ENCODE results near the gene DGAT2.
"Not testable (repeated sequence)": the region's sequence is repeated elsewhere in the genome, so short reads cannot be mapped to it uniquely, and the experiment has no call there.

The DGAT2 gene, protein sequence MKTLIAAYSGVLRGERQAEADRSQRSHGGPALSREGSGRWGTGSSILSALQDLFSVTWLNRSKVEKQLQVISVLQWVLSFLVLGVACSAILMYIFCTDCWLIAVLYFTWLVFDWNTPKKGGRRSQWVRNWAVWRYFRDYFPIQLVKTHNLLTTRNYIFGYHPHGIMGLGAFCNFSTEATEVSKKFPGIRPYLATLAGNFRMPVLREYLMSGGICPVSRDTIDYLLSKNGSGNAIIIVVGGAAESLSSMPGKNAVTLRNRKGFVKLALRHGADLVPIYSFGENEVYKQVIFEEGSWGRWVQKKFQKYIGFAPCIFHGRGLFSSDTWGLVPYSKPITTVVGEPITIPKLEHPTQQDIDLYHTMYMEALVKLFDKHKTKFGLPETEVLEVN

DNA sequence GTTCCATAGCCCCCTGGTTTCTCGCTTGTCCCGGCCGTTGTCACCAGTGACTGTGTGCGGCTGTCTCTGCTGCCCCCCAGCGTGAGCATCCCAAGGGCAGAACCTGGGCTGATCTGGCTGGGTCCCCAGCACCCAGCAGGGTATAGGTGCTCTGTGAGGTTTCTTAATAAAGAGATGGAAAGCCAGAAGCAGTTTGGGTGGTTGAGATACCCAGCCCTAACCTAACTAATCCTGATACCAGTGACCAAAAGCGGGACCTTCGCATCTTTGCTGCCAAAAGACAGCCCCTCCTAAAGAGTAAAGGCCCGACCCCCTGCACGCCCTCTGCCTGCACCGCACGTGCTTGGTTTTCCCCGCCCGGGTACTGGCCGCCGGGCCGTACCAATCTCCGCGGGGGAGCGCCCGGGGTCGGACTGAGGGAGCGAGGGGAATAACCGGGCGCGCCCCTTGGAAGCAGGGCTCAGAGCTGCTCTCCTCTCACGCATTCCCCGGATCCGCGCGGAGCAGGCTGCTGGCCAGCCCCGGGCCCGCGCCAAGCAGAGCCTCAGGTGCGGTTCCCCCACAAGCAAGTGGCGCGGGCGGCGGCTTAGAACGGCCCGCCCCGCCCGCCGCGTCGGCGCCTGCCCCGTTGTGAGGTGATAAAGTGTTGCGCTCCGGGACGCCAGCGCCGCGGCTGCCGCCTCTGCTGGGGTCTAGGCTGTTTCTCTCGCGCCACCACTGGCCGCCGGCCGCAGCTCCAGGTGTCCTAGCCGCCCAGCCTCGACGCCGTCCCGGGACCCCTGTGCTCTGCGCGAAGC, at the start of gene DGAT2:
TSS of gene DGAT2 (plus strand) at position 667 of the 797 bp plus-strand sequence. CDS start 214 bp downstream, outside the sequence.
- DNase-seq = peak; percentile 33

DNA sequence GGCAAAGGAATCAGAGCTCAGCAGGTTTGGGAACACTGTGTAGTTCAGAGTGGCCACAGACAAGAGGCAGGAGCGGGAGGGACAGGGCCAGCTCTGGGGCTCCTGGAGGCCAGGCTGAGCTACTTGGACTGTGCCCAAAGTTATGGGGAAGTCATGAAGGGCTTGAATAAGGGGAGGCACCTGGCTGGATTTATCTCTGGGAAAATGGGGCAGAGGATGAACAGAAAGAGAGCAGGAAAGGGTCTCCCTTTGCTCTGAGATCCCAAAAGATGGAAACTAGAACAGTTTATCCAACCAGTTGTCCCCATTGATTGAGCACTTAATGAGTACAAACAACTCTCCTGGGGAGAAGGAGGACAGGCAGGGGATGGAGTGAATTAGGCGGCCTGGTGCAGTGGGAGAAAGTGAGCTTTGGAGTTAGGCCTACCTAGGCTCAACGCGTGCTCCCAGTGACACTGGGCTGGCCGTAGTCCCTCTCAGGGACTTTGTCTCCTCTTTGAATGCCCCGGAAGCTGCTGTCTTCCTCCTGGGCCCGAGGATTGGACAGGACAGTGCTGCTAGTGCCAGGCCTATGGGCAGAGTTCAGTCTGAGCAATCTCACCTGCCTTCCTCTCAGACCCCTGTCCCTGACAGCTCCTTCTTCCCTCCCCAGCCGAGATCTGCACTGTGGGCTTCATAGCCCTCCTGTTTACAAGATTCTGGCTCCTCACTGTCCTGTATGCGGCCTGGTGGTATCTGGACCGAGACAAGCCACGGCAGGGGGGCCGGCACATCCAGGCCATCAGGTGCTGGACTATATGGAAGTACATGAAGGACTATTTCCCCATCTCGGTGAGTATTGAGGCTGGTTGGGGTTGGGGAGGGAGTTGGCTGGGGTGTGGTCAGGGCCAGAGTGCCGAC, 49.0 kb upstream of the DGAT2 start:
- no peak for DNase-seq

DNA sequence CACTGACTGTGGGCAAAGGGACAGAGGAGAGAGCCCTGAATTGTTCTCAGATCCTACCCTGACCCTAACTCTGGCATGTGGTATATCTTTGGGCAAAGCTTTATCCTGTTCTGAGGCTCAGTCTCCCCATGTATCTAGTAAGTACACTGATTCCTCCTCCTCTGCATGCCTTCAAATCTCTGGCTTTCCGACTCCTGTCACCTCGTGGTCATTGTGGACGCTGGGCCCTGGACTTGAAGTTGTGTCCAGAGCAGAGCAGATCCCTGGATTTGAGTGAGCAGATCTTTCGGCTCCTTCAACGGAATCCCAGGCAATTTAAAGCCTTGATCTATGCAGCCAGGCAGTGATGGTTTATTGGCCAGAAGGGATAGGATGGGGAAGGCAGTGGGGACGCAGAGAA, 47.9 kb upstream of the DGAT2 start:
- no peak for DNase-seq

DNA sequence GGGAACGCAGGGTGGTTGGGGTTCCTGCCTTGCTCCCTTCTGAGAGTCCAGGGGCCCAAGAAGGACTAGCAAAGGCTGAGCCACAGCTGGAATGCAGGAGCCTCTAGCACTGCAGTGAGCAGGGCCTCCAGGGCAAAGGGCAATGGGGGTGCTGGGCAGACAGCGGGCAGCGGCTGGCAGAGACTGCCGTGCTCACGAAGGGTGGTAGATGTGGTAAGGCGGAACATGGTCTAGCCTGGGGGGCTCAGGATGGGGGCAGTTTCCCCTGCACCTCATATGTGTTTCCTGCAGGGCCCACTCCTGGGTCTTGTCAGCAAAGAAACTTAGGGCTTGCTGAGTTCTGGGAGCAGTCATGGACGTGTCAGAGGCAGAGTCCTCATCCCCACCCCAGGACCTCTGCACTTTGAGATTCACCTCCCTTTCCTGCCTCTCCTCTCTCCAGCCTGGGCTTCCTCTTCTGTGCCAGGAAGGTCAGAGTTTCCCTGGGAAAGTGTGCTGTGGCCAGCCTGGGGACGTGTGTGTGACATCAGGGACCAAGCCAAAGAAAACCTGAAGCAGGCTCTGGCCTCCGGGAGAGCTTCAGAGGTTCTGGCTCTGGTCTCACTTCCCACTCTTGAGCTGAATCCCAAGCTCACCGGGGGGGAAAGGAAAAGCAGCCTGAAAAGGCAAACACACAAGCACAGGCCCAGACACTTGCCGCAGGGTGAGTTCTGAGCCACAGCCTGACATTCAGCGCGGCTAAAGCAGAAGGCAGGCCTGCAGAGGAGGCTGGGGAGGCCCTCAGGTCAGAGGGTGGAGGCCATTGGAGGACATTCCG, 46.5 kb upstream of the DGAT2 start:
- DNase-seq = no peak

DNA sequence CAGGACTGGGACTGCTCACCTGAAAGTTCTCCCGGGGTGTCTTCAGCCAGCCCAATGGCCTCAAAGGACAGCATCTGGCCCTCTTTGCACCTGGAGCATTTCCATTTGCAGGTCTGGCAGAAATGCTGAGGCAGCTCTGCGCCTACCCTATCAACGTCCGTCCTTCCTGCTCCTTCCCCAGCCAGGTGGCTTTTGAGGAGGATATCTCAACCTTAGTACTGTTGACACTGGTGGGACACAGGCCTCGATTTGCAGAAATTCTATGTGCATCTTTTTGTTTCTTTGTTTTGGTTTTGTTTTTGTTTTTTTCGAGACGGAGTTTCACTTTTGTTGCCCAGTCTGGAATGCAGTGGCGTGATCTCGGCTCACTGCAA, 45.9 kb upstream of the DGAT2 start:
- DNase-seq = no peak

DNA sequence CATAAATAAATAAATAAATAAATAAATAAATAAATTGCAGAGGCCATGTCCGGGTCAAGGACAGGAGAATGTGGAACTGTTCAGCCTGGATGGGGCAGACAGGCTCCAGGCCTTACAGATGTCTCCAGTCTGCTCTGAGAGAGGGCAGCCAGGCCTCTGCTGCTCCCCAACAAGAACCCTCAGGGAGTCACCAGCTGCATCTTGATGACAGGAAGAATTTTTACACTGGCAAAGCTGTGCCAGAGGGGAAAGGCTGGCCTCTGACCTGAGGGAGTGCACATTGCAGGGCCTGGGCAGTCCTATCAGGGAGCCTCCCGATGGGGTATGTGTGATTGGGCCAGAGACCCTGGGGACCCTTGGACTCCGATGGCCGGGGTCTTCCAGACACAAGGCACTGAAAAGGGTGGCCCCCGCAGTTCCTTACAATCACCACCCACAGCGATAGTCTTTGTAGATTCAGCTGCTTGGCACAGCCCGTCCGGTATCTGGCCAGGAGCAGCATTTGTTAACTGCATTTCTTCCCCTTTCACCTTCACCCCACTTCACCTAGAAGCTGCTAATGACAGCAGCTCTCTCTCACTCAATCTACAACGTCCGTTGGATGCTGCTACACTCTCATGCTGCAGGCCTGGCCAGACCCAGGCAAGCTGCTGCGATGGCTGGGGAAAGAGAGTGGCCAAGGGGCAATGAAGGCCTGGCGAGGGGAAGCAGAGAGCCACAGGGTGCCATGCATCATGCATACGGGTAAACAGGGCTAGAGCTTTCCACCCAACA, 42.8 kb upstream of the DGAT2 start:
- DNase-seq = no peak

DNA sequence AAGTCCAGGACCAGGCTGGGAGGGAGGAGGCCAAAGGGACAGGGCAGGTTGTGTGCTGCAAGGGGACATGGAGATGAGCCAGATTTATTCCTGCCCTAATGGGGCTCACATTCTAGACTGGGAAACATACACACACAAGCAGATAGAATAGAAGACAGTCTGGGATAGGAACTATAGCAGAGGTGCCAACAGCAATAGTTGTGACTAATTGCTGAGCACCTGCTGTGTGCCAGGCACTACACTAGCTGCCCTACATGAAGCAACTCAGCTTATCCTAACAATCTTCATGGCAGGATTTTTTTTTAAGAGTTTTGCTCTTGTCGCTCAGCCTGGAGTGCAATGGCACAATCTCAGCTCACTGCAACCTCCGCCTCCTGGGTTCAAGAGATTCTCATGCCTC, 39.6 kb upstream of the DGAT2 start:
- DNase-seq = no peak

DNA sequence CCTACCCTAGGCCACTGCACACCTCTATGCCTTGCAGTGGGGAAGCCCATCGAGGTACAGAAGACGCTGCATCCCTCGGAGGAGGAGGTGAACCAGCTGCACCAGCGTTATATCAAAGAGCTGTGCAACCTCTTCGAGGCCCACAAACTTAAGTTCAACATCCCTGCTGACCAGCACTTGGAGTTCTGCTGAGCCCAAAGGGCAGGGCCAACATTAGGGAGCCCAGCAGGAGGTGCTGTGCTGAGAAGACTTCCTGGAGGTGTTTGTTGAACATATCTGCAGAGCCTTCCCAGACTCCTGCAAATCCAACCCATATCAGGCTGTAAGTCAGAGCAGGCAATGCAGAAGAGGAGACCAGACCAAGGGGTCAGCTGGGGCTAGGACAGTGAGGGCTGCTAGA, 37.5 kb upstream of the DGAT2 start:
- DNase-seq = no peak

DNA sequence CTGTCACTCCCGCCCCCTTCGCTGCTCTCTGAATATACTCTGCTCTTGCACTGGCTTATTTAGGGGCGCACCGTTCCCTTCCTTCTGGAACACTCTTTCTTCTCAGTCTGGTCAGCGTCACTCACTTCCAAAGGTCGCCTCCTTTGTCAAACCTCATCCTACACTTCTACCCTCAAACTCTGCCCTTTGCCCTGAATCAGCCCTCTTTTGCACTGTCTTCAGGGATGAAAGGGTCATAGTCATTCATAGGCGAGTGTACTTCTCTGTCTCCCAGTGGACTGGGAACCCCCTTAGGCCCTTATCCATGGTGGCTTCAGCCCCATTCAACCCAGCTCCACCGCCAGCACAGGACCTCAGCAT, 35.5 kb upstream of the DGAT2 start:
- DNase-seq = no peak

DNA sequence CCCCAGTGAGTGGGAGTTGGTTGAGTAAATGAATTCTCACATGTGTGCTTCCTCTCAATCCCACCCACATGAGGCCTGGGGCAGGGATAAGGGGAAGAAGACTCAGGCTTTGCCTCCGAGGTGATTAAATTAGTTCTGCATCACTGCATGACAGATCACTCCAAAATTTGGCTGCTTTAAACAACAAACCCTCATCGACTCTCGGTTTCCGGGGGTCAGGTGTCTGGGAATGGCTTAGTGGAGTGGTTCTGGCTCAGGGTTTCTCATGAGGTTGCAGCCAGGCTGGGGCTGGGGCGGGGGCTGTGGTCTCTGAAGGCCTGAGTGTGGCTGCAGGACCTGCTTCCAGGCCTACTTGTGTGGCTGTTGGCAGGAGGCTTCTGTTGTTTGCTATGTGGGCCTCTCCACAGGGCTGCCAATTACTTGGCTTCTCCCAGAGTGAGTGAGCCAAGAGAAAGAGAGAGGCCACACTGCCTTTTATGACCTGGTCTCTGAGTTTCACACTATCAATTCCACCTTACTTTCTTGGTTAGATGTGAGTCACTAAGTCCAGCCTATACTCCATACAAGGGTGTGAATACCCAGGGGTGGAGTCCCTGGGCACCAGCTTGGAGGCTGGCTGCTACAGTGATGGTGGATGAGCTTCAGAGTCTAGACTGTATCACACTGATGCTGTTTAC, 35.0 kb upstream of the DGAT2 start:
- no peak for DNase-seq

DNA sequence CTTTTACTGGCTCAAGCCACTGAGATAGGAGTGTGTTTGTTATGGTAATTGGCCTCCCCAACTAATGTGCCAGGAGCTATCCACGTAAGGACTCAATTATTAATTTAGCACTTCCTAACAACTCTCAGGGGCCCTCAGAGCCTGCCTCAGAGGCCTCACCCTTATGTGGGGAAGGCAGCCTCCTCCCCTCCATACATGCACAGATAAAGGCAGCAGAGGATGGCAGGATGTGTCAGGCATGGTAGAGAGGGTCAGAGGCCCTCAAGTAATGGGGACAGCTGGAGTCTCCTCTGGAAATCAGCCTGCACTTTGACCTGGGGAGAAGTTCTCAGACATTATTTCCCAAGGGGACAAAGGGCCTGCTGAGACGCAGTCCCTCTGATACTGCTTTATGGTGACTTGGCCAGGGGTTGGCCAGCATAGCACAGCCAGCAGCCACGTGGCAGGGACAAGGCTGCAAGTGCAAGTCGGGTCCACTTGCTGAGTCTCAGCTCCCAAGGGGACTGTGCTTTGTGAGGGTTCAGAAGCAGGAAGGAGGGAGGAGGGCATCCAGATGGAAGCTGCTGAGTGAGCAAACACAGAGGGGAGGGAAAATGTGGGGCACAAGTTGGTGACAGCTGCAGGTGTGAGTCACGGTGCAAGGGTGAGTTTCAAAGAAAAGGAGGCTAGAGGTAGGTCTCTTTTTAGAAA, 33.9 kb upstream of the DGAT2 start:
- no peak for DNase-seq

DNA sequence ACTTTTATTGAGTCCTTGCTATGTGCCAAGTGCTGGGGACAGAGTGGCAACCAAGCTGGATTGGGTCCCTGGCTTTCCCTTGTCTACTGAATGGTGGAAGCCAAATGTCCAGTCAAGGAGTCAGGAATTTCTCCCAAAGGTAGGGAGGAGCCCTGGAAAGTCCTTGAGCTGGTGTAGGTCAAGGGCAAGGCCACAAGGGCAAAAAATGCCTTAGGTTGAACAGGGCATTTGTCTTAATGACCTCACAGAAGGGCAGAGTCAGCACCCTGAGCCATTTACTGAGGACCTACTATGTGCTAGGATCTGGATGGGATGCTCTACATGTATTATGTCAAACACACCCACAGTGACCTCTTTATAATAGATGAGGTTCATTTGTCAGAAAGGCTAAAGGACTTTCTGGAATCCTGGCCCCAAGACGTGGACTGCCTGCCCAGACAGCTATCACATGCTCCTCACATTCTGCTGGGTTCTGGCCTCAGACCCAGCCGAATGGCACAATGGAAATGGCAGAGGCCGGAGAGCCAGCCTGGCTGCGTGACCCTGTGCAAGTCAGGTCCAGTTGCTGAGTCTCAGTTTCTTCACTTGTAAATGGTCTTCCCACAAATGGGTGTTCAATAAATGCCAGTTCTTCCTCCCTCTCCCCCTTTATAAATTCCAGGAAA, 33.3 kb upstream of the DGAT2 start:
- DNase-seq = no peak

DNA sequence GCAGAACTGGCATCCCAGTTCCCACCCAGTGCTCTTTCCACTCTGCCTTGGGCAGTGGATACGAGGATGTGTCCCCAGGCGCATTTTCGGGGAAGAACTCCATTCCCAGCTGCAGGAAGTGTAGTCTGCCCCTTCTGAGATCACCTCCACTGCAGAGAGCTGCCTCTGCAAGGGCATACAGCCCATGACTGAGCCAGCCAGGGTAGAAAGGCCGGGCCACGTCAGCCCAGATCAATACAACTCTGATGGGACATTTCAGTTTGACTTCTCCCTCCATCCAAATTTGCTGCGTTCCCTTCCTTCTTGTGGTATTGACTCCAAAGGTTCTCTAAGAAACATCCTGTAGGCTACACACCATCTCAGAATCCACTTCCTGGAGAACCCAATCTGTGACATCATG, 31.3 kb upstream of the DGAT2 start:
- no peak for DNase-seq

DNA sequence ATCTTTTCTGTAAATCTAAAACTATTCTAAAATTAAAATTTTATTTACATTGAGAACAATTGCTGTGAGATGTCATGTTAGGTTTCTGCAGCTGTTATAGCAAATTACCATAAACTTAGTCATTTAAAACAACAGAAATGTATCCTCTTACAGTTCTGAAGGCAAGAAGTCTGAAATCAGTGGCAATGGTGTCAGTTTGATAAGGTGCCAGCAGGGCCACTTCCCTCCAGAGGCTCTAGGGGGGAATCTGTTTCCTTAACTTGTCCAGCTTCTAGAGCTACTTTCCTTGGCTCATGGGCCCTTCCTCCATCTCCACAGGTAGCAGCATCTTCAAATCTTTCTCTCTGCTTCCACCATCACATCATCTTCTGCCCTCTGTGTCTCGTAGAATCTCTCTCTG, 27.9 kb upstream of the DGAT2 start:
- no peak for DNase-seq

DNA sequence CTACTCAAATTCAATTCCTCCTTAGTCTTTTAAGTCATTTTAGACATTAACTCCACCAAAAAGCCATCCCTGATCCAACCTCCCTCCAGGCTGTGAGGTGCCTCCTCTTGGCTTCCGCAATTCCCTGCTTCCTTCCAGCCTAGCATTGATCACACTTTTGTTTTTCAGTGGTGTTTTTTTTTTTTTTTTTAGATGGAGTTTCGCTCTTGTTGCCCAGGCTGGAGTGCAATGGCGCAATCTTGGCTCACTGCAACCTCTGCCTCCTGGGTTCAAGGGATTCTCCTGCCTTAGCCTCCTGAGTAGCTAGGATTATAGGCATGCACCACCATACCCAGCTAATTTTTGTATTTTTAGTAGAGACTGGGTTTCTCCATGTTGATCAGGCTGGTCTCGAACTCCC, 25.4 kb upstream of the DGAT2 start:
- not testable (repeated sequence) for DNase-seq

DNA sequence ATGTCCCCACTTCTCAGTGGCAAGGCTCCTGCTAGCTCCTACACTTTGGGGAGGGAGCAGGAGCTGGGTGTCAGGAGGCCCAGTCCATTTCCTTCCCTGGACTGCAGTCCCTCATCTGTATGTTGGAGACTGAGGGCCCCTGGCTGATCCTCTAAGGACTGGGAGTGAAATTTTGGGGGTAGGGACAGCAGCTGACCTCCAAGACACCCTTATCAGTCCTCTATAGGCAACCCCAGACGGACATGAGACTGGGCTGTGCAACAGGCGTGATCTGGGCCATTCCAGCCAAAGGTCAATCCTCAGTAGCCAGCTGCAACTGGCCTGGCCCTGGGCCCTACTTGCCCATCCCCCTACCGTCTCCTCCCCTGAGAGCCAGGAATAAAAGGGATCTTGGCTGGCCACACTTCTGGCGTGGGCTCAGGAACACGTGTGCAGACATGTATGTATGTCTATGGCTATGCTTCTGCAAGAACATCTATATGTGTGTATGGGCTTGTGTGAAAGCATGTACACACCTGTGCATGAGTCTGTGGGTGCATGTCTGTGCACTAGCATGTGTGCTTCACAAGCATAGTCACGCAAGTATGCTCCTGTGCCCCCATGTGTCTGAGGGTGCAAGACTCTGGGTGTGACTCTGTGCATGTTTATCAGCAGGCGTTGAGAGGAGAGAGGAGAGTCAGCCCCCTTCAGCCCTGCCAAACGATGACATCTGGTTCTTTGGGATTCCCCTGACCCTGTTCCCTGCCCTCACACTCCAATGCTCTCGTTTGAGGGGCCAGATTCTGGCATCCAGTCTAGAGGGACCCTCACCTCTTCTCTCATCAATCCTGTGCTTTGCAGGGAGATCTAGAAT, 24.6 kb upstream of the DGAT2 start:
- DNase-seq = no peak

DNA sequence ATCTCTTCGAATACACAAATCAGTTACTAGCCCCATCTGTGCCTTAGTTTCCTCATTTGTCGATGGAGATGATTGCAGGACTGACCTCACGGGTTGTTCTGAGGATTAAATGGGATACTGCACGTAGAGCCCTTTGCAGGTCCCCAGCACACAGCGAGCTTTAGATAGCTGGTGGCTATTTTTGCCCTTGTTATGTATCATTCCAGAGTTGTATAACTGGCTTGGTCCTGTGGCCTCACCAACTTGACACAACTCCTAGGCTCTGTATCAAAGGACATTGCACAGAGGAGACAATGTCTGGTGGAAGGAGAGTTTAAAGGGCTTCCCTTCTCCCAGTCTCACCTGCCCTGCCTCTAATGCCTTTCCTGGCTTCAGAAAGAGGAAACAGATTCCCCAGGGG, 22.8 kb upstream of the DGAT2 start:
- DNase-seq = no peak

DNA sequence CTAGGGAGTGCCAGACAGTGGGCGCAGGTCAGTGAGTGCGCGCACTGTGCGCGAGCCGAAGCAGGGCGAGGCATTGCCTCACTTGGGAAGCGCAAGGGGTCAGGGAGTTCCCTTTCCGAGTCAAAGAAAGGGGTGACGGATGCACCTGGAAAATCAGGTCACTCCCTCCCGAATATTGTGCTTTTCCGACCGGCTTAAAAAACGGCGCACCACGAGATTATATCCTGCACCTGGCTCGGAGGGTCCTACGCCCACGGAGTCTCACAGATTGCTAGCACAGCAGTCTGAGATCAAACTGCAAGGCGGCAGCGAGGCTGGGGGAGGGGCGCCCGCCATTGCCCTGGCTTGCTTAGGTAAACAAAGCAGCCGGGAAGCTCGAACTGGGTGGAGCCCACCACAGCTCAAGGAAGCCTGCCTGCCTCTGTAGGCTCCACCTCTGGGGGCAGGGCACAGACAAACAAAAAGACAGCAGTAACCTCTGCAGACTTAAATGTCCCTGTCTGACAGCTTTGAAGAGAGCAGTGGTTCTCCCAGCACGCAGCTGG, 19.8 kb upstream of the DGAT2 start:
- DNase-seq = not testable (repeated sequence)

DNA sequence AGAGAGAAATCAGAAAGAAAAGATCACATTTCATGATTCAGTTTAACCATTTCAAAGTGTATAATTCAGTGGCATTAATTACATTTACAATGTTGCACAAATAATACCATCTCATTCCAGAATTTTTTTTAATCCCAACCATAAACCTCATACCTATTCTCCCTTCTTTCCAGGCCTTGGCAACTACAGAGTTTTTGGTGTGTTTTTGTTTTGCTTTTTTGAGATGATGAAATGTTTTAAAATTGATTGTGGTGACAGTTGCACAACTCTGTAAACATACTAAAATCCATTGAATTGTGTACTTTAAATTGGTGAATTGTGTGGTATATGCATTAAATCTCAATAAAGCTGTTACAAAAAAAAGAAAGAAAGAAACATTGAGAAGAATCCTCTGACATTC, 13.6 kb upstream of the DGAT2 start:
- DNase-seq = not testable (repeated sequence)
